Measurements from ENCODE around the gene DTX4. TPM values are rescaled to one million over a fixed set of nuclear protein-coding genes. Genes with fewer than 3 reads are reported as not detected.

The DTX4 gene
- total RNA-seq, 1 experiment from 2014 or later = 0.21 TPM

DNA sequence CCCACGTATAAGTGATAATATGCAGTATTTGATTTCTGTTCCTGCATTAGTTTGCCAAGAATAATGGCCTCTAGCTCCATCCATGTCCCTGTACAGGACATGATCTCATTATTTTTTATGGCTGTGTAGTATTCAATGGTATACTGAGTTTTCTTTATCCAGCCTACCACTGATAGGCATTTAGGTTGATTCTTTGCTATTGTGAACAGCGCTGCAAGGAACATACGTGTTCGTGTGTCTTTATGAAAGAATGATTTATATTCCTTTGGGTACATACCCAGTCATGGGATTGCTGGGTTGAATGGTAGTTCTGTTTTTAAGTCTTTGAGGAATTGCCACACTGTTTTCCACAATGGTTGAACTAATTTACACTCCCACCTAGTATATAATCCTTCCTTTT lies 30.7 kb upstream of the DTX4 start:
- DNase-seq (ENCODE audit: low read depth, low spot score) (no peak), ATAC-seq (no peak)
- intact Hi-C loops (cut with micrococcal nuclease; ENCODE audit: unreplicated experiment) (no loop called here), in situ Hi-C loops (cut with HindIII; ENCODE audit: low pct_unique_long_range_greater_than_20kb, low sequenced_read_pairs) (no loop called here)
- no peak for TF ChIP-seq TCF7L2 (IDR thresholded peaks at IDR 0.05; ENCODE audit: low read depth, low read length)
- no peak for TF ChIP-seq SIN3A (IDR thresholded peaks at IDR 0.05; ENCODE audit: borderline replicate concordance, insufficient read depth, low read depth, low read length)
- no peak for TF ChIP-seq POLR2AphosphoS5 (IDR thresholded peaks at IDR 0.05; ENCODE audit: low read depth, low read length)
- TF ChIP-seq, protein P1, sequence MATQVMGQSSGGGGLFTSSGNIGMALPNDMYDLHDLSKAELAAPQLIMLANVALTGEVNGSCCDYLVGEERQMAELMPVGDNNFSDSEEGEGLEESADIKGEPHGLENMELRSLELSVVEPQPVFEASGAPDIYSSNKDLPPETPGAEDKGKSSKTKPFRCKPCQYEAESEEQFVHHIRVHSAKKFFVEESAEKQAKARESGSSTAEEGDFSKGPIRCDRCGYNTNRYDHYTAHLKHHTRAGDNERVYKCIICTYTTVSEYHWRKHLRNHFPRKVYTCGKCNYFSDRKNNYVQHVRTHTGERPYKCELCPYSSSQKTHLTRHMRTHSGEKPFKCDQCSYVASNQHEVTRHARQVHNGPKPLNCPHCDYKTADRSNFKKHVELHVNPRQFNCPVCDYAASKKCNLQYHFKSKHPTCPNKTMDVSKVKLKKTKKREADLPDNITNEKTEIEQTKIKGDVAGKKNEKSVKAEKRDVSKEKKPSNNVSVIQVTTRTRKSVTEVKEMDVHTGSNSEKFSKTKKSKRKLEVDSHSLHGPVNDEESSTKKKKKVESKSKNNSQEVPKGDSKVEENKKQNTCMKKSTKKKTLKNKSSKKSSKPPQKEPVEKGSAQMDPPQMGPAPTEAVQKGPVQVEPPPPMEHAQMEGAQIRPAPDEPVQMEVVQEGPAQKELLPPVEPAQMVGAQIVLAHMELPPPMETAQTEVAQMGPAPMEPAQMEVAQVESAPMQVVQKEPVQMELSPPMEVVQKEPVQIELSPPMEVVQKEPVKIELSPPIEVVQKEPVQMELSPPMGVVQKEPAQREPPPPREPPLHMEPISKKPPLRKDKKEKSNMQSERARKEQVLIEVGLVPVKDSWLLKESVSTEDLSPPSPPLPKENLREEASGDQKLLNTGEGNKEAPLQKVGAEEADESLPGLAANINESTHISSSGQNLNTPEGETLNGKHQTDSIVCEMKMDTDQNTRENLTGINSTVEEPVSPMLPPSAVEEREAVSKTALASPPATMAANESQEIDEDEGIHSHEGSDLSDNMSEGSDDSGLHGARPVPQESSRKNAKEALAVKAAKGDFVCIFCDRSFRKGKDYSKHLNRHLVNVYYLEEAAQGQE (IDR thresholded peaks at IDR 0.05; ENCODE audit: insufficient read depth in 1 of 2, low read depth in 2 of 2, low read length in 1 of 2) = no peak
- TF ChIP-seq, protein P2, sequence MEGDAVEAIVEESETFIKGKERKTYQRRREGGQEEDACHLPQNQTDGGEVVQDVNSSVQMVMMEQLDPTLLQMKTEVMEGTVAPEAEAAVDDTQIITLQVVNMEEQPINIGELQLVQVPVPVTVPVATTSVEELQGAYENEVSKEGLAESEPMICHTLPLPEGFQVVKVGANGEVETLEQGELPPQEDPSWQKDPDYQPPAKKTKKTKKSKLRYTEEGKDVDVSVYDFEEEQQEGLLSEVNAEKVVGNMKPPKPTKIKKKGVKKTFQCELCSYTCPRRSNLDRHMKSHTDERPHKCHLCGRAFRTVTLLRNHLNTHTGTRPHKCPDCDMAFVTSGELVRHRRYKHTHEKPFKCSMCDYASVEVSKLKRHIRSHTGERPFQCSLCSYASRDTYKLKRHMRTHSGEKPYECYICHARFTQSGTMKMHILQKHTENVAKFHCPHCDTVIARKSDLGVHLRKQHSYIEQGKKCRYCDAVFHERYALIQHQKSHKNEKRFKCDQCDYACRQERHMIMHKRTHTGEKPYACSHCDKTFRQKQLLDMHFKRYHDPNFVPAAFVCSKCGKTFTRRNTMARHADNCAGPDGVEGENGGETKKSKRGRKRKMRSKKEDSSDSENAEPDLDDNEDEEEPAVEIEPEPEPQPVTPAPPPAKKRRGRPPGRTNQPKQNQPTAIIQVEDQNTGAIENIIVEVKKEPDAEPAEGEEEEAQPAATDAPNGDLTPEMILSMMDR (IDR thresholded peaks at IDR 0.05) = no peak
- ChIA-PET POLR2A (no interaction called here), CTCF (interaction anchor here (1.4 kb wide), 1 partner anchor 17 kb away, joined by 6 read pairs; no protein-coding TSS in a partner anchor)
- no peaks in the 10 kb centered on the region for H3K36me3 ChIP-seq (ENCODE audit: control insufficient read depth, insufficient read depth, low read length)
- H3K4me3 ChIP-seq (ENCODE audit: low read depth in 2 of 2, low read length in 2 of 2) = no peak overlapping the region
- peaks cover 17% of the 10 kb centered on the region for H3K4me1 ChIP-seq (ENCODE audit: control insufficient read depth, insufficient read depth, low read length)
- no peaks in the 10 kb centered on the region for H3K27me3 ChIP-seq (ENCODE audit: control insufficient read depth, insufficient read depth, low read length)
- H3K27ac ChIP-seq (ENCODE audit: low read length) = no peak overlapping the region
- BruUV-seq (replicated peaks) = no TSS peak
- H3K9me3 ChIP-seq (ENCODE audit: control insufficient read depth, insufficient read depth, low read depth, low read length) = no peaks in the 10 kb centered on the region

DNA sequence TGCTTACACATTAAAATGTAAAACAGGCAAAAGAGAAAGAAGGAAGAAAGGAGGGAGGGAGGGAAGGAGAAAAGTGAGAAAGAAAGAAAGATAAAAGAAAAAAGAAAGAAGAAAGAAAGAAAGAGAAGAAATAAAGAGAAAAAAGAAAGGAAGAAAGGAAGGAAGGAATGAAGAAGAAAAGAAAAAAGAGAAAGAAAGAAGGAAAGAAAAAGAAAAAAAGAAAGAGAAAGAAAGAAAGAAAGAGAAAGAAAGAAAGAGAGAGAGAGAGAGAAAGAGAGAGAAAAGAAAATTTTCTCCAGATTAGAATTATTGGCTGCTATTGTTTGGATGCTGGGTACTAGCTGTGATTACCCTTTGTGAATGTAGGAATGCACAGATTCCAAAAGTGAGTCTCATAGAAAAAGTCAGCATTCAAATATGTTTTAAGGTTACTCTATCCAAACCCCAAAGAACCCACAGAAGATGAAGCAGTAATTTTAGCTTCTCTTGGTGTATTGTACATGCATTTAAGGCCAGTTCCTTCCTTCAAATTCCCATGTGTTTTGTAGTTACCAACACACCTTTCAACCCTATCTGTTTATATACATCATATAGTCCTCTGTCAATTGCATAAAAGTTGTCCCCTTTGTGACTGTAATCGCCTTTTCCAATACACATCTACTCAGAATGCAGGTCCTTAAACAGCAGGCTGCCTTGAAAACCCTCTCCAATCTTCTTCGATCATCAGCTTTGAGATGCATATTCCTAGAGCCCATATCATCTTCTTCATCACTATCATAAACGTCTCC lies 30.1 kb upstream of the DTX4 start:
- ChIA-PET POLR2A (no interaction called here), CTCF (interaction anchor here (1.4 kb wide), 1 partner anchor 16 kb away, joined by 6 read pairs; no protein-coding TSS in a partner anchor)
- no peak for DNase-seq (ENCODE audit: low read depth, low spot score)
- Histone ChIP-seq H3K4me1 (ENCODE audit: control insufficient read depth, insufficient read depth, low read length) (peaks cover 21% of the 10 kb centered on the region), H3K9me3 (ENCODE audit: control insufficient read depth, insufficient read depth, low read depth, low read length) (no peaks in the 10 kb centered on the region), H3K36me3 (ENCODE audit: control insufficient read depth, insufficient read depth, low read length) (no peaks in the 10 kb centered on the region; the same call in 1 of the 2 replicates), H3K27ac (ENCODE audit: low read length) (peak overlapping the region; percentile 95), H3K27me3 (ENCODE audit: control insufficient read depth, insufficient read depth, low read length) (no peaks in the 10 kb centered on the region), H3K4me3 (ENCODE audit: low read depth in 2 of 2, low read length in 2 of 2) (peak overlapping the region; percentile 87 to 97)
- no peak for TF ChIP-seq TCF7L2 (IDR thresholded peaks at IDR 0.05; ENCODE audit: low read depth, low read length)
- intact Hi-C loops (cut with micrococcal nuclease; ENCODE audit: unreplicated experiment) (no loop called here), in situ Hi-C loops (cut with HindIII; ENCODE audit: low pct_unique_long_range_greater_than_20kb, low sequenced_read_pairs) (no loop called here)
- no peak for ATAC-seq
- BruUV-seq (replicated peaks) = TSS peak; percentile 94
